HFFc6 (cell line): ENCODE measurements around the gene WNT2. TPM values are rescaled to one million over a fixed set of nuclear protein-coding genes. Genes with fewer than 3 reads are reported as not detected.
A peak's percentile ranks its signal among the peaks of the same experiment; 100 is the strongest.

ENCODE experiments used
- DNase-seq: peaks from one replicate; pipeline ENCODE4 v3.0.0-alpha.2; 2018
- H3K27ac Mint-ChIP-seq: 2 replicates; pipeline ENCODE4 v1.8.0; 2020; ENCODE audit warnings: mild to moderate bottlenecking, mixed read lengths
- H3K27me3 Mint-ChIP-seq: 2 replicates; pipeline ENCODE4 v1.8.0; 2021; ENCODE audit warnings: mild to moderate bottlenecking, moderate library complexity, mixed read lengths; ENCODE audit not compliant: insufficient read depth
- H3K36me3 Mint-ChIP-seq: 2 replicates; pipeline ENCODE4 v1.8.0; 2021; ENCODE audit warnings: low read depth, mixed read lengths
- H3K4me1 Mint-ChIP-seq: 2 replicates; pipeline ENCODE4 v1.8.0; 2020; ENCODE audit warnings: low read depth, mixed read lengths
- H3K4me3 Mint-ChIP-seq: 2 replicates; pipeline ENCODE4 v1.8.0; 2020; ENCODE audit warnings: mild to moderate bottlenecking, moderate library complexity, mixed read lengths
- H3K9me3 Mint-ChIP-seq: 2 replicates; pipeline ENCODE4 v1.8.0; 2020; ENCODE audit warnings: mild to moderate bottlenecking, mixed read lengths
- CTCF ChIP-seq: fragments of 200-600 bp; sonication (generic); IDR thresholded peaks from 2 replicates; pipeline ENCODE4 v1.5.0; 2021; ENCODE audit warnings: antibody characterized with exemption, mild to moderate bottlenecking
- long read RNA-seq: library from polyadenylated mRNA; unstranded; transcript quantifications from one replicate; pipeline ENCODE4 v2.0.0, GENCODE V29; 2019
- total RNA-seq, 6 experiments: library from RNA; stranded (reverse); fragmentation: NEBNext Ultra II Directional; extraction: Animal tissue kit (Norgen Biotek cat#: 25700); gene quantifications; 2 replicates in 1 of 6; 3 replicates in 5 of 6; pipeline ENCODE4 v1.2.3, GENCODE V29; 2021

The WNT2 gene
- not detected for total RNA-seq
- long read RNA-seq = 0 reads

DNA sequence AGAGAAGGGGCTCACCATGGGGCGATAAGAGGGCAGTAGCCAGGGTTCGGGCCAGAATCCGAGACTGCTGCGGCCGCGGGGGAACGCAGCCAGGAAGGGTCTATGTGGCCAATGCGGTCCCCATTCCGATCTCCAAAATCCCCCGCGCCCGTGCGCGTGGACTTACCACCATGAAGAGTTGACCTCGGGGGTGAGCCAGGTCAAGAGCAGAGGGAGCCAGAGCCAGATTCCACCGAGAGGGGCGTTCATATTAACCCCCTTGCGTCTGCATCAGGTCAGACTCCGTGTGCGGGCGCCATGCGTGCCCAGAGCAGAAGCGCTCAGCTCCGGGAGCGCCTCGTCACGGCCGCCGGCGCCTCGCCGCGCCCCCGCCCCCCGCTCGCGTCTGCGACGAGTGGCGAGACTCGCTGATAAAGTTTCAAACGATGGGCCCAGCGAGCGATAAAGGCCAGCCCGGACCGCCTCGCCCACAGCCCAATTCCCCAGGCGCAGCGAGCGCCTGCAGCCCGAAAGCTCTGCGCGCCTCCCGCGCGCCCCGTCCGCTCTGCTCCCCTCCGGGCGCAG lies at the start of gene WNT2:
Gene WNT2, minus strand, starts transcription at position 318 of the 564 bp plus-strand sequence. Its CDS starts 69 bp downstream, at position 249.
- H3K4me3 Mint-ChIP-seq = peak within 1 kb of the TSS; percentile 82
- TF ChIP-seq CTCF = no peak
- H3K27me3 Mint-ChIP-seq = peaks cover 61% of the 10 kb centered on the region
- peaks cover 7% of the 10 kb centered on the region; the same call in 1 of the 2 replicates for H3K9me3 Mint-ChIP-seq
- DNase-seq = no peak
- peaks cover 16% of the 10 kb centered on the region for H3K4me1 Mint-ChIP-seq
- no peak within 1 kb of the TSS for H3K27ac Mint-ChIP-seq
- peaks cover 4% of the 10 kb centered on the region; the same call in 1 of the 2 replicates for H3K36me3 Mint-ChIP-seq

DNA sequence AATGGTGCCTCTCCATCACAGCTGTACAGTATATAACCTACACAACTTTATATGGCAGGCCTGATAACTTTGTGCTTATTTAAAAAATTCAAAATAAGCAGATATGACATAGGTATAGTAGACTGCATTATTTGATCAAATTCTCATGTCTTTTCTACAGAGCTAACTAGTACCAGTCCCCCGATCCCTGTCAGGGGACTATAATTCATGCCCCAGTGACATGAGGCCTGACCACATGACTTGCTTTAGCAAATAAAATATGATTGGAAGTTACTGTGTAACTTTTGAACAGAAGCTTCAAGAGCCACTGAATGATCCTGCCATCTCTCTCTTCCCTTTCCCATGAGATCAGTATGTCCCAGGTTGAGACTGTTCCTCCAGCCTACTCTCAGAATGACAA lies 49.2 kb upstream of the WNT2 start:
- no peaks in the 10 kb centered on the region for H3K9me3 Mint-ChIP-seq
- no peak for TF ChIP-seq CTCF
- no peak overlapping the region for H3K27ac Mint-ChIP-seq
- H3K36me3 Mint-ChIP-seq = no peaks in the 10 kb centered on the region
- DNase-seq = no peak
- no peaks in the 10 kb centered on the region for H3K27me3 Mint-ChIP-seq
- no peaks in the 10 kb centered on the region for H3K4me1 Mint-ChIP-seq
- H3K4me3 Mint-ChIP-seq = no peak overlapping the region

GRCh38 chr7:117364339-117365080 lies 41.7 kb upstream of the WNT2 start:
- no peak for TF ChIP-seq CTCF
- no peak for DNase-seq
- peaks cover 4% of the 10 kb centered on the region for H3K27me3 Mint-ChIP-seq
- no peaks in the 10 kb centered on the region for H3K36me3 Mint-ChIP-seq
- H3K9me3 Mint-ChIP-seq = no peaks in the 10 kb centered on the region
- H3K27ac Mint-ChIP-seq = no peak overlapping the region
- H3K4me3 Mint-ChIP-seq = no peak overlapping the region
- no peaks in the 10 kb centered on the region for H3K4me1 Mint-ChIP-seq

- peaks cover 4% of the 10 kb centered on the region for H3K27me3 Mint-ChIP-seq
Measured at GRCh38 chr7:117362294-117362888, 39.5 kb upstream of the WNT2 start.

DNA sequence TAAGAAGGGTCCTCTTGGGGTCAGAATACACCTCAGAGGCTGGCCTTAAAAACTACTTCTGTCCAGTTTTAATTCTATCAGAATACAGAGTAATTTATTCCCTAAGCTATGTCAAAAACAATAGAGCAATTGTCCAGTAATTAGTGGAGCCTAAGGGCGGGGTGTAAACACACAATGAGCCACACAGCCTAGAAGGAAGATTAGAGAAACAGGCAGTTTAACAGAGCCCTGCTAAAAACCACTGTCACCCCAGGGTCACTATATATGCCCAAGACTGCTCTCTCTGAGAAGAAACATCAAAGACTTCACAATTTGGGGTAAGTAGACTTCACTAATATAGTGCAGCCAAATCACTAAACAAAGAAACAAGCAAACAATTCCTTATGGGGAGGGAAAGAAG lies 27.2 kb upstream of the WNT2 start:
- TF ChIP-seq CTCF = no peak

More at GRCh38 chr7:117362294-117362888, 39.5 kb upstream of the WNT2 start:
- H3K9me3 Mint-ChIP-seq = no peaks in the 10 kb centered on the region
- TF ChIP-seq CTCF = no peak
- H3K4me1 Mint-ChIP-seq = no peaks in the 10 kb centered on the region
- H3K27ac Mint-ChIP-seq = no peak overlapping the region
- H3K4me3 Mint-ChIP-seq = no peak overlapping the region
- DNase-seq = no peak
- no peaks in the 10 kb centered on the region for H3K36me3 Mint-ChIP-seq

More for the DNA sequence above, 27.2 kb upstream of the WNT2 start:
- DNase-seq = no peak
- Mint-ChIP-seq H3K4me1 (no peaks in the 10 kb centered on the region), H3K9me3 (no peaks in the 10 kb centered on the region), H3K27me3 (peaks cover 20% of the 10 kb centered on the region), H3K4me3 (no peak overlapping the region), H3K27ac (no peak overlapping the region), H3K36me3 (no peaks in the 10 kb centered on the region)
